ENCODE data around the gene ERCC2. TPM values are rescaled to one million over a fixed set of nuclear protein-coding genes. Genes with fewer than 3 reads are reported as not detected.
A peak's percentile ranks its signal among the peaks of the same experiment; 100 is the strongest.

ERCC2 gene
- total RNA-seq, 1 donor, result 52.5 TPM

DNA sequence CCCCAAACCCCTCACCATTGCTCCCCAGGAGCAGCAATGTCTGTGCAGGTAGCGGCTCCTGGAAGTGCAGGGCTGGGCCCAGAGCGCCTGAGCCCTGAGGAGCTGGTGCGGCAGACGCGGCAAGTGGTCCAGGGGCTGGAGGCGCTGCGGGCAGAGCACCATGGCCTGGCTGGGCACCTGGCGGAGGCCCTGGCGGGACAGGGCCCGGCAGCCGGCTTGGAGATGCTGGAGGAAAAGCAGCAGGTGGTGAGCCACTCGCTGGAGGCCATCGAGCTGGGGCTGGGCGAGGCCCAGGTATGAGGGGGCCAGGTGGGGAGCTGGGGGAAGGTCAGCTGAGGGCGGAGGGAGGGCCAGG, 24.9 kb downstream of the ERCC2 start:
- H3K27ac ChIP-seq (ENCODE audit: low read depth, low read length), result no peak overlapping the region
- TF ChIP-seq, protein P1, sequence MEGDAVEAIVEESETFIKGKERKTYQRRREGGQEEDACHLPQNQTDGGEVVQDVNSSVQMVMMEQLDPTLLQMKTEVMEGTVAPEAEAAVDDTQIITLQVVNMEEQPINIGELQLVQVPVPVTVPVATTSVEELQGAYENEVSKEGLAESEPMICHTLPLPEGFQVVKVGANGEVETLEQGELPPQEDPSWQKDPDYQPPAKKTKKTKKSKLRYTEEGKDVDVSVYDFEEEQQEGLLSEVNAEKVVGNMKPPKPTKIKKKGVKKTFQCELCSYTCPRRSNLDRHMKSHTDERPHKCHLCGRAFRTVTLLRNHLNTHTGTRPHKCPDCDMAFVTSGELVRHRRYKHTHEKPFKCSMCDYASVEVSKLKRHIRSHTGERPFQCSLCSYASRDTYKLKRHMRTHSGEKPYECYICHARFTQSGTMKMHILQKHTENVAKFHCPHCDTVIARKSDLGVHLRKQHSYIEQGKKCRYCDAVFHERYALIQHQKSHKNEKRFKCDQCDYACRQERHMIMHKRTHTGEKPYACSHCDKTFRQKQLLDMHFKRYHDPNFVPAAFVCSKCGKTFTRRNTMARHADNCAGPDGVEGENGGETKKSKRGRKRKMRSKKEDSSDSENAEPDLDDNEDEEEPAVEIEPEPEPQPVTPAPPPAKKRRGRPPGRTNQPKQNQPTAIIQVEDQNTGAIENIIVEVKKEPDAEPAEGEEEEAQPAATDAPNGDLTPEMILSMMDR (IDR thresholded peaks at IDR 0.05; ENCODE audit: extremely low read depth, low read depth, low read length), result no peak
- H4K20me1 ChIP-seq (ENCODE audit: insufficient read depth, low read length), result peaks cover 6% of the 10 kb centered on the region
- H3K27me3 ChIP-seq (ENCODE audit: insufficient read depth, low read length), result peaks cover 11% of the 10 kb centered on the region
- H2AFZ ChIP-seq (ENCODE audit: low read length), result no peak overlapping the region
- peak; percentile 84 for DNase-seq (ENCODE audit: insufficient read length, low spot score, missing footprints)
- H3K4me3 ChIP-seq (ENCODE audit: insufficient read depth, low read length), result no peak overlapping the region
- H3K4me1 ChIP-seq (ENCODE audit: insufficient read depth, low read length), result no peaks in the 10 kb centered on the region
- no peak overlapping the region for H3K4me2 ChIP-seq (ENCODE audit: insufficient read depth, low read length)
- H3K9me3 ChIP-seq (ENCODE audit: low read depth, low read length), result no peaks in the 10 kb centered on the region
- H3K36me3 ChIP-seq (ENCODE audit: insufficient read depth, low read length), result no peaks in the 10 kb centered on the region
- H3K79me2 ChIP-seq (ENCODE audit: insufficient read depth, low read length), result no peaks in the 10 kb centered on the region

DNA sequence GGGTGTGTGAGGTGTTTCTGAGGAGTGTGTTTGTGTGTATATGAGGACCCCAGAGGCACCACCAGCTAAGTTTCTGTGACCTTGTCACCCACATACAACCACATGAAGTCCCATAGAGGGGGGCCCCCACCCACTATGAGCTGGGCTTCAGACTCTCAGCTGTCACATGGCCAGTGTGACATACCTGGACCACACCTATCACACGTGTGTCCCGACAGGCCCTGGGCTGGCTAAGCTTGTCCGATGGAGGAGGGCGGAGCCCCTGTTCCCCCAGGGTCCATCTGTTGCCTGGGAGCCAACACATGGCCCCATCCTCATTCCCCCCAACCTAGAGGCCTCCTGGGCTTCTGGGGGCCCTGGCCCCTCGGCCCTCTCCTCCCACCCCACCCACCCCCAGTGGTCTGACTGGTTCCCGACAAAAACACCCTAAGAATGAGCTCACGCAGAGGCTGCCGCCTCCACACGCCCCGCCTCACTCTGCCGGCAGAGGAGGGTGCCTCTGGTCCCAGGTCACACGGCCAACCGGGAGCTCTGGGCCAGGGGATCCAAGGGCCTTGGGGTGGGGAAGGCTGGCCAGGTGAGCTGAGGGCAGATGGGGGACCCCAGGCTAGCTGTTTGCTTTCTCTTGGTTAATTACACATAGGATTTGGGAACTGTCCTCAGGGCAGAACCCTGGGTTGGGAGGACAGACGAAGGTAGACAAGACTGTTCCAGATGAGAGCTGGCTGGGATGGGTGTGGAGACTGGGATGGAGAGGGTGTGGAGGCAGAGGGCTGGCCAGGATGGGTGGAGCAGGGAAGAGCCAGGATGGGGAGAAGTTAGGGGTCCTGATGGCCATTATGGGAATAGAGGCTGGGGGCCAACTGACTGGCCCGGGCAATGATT, 25.5 kb downstream of the ERCC2 start:
- H3K79me2 ChIP-seq (ENCODE audit: insufficient read depth, low read length), result no peaks in the 10 kb centered on the region
- no peak overlapping the region for H3K4me2 ChIP-seq (ENCODE audit: insufficient read depth, low read length)
- no peaks in the 10 kb centered on the region for H3K9me3 ChIP-seq (ENCODE audit: low read depth, low read length)
- no peak overlapping the region for H2AFZ ChIP-seq (ENCODE audit: low read length)
- TF ChIP-seq, protein P1 (IDR thresholded peaks at IDR 0.05; ENCODE audit: extremely low read depth, low read depth, low read length), result no peak
- no peaks in the 10 kb centered on the region for H3K36me3 ChIP-seq (ENCODE audit: insufficient read depth, low read length)
- DNase-seq (ENCODE audit: insufficient read length, low spot score, missing footprints), result peak; percentile 74
- peaks cover 15% of the 10 kb centered on the region for H3K27me3 ChIP-seq (ENCODE audit: insufficient read depth, low read length)
- H3K4me1 ChIP-seq (ENCODE audit: insufficient read depth, low read length), result no peaks in the 10 kb centered on the region
- peaks cover 6% of the 10 kb centered on the region for H4K20me1 ChIP-seq (ENCODE audit: insufficient read depth, low read length)
- no peak overlapping the region for H3K4me3 ChIP-seq (ENCODE audit: insufficient read depth, low read length)
- H3K27ac ChIP-seq (ENCODE audit: low read depth, low read length), result no peak overlapping the region

DNA sequence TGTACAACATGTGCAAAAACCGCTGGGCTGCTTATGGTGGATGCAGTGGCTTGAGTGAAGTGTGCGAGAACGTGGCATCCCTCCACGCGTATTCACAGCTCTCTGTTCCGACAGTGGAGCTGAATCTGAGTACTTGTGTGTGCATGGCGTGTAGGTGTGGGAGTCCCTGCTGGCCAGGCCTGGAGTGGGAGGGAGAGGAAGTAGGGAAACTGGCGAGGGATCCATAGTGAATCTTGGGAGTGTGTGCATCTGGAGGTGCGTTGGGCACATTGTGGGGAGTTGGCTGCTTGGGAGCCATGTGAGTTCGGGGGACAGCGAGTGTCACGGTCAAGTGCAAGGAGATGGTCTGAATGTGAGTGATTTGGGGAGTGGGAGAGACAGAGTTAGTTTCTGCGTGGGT, 27.5 kb downstream of the ERCC2 start:
- Histone ChIP-seq H3K27ac (ENCODE audit: low read depth, low read length) (no peak overlapping the region), H3K27me3 (ENCODE audit: insufficient read depth, low read length) (peaks cover 15% of the 10 kb centered on the region), H3K4me2 (ENCODE audit: insufficient read depth, low read length) (no peak overlapping the region), H3K79me2 (ENCODE audit: insufficient read depth, low read length) (no peaks in the 10 kb centered on the region), H3K9me3 (ENCODE audit: low read depth, low read length) (no peaks in the 10 kb centered on the region), H3K4me3 (ENCODE audit: insufficient read depth, low read length) (no peak overlapping the region), H3K36me3 (ENCODE audit: insufficient read depth, low read length) (no peaks in the 10 kb centered on the region), H3K4me1 (ENCODE audit: insufficient read depth, low read length) (peaks cover 5% of the 10 kb centered on the region), H4K20me1 (ENCODE audit: insufficient read depth, low read length) (no peaks in the 10 kb centered on the region), H2AFZ (ENCODE audit: low read length) (no peak overlapping the region)
- DNase-seq (ENCODE audit: insufficient read length, low spot score, missing footprints), result peak; percentile 81
- TF ChIP-seq, protein P1 (IDR thresholded peaks at IDR 0.05; ENCODE audit: extremely low read depth, low read depth, low read length), result no peak

DNA sequence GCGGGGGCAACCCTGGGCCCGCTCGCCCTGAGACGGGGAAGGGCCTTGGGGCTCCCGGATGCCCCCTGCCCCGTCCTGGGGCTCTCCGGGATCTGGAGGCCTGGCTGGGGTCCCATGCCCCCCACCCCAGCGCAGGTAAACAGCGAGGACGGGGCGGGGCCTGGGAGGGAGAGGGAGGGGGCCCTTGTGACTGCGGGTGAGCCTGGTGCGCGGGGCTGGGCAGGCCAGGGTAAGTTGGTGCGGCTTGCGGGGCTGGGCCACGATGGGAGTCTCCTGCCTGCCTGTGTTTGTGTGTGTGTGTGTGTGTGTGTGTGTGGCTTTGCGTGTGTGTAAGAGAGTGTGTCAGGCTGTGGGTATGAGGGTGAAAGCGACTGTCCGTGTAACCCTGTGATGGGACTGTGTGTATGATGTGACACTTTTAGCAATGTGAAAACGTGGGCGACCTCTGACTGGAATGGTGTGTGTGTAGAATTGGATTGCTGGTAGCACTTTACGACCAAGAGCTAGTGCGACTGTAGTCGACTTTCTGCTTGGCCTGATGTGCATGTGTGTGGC, 29.4 kb downstream of the ERCC2 start:
- H3K4me3 ChIP-seq (ENCODE audit: insufficient read depth, low read length), result peak overlapping the region; percentile 42
- H3K79me2 ChIP-seq (ENCODE audit: insufficient read depth, low read length), result no peaks in the 10 kb centered on the region
- peaks cover 5% of the 10 kb centered on the region for H3K4me1 ChIP-seq (ENCODE audit: insufficient read depth, low read length)
- H4K20me1 ChIP-seq (ENCODE audit: insufficient read depth, low read length), result no peaks in the 10 kb centered on the region
- H2AFZ ChIP-seq (ENCODE audit: low read length), result no peak overlapping the region
- TF ChIP-seq, protein P1 (IDR thresholded peaks at IDR 0.05; ENCODE audit: extremely low read depth, low read depth, low read length), result no peak
- H3K9me3 ChIP-seq (ENCODE audit: low read depth, low read length), result no peaks in the 10 kb centered on the region
- H3K27me3 ChIP-seq (ENCODE audit: insufficient read depth, low read length), result peaks cover 15% of the 10 kb centered on the region
- peak overlapping the region; percentile 30 for H3K4me2 ChIP-seq (ENCODE audit: insufficient read depth, low read length)
- peak; percentile 86 for DNase-seq (ENCODE audit: insufficient read length, low spot score, missing footprints)
- no peaks in the 10 kb centered on the region for H3K36me3 ChIP-seq (ENCODE audit: insufficient read depth, low read length)
- no peak overlapping the region for H3K27ac ChIP-seq (ENCODE audit: low read depth, low read length)

Measured in osteoblast (primary cell).